ELR (cell line): ENCODE data around the gene PTPRN2.
"Not testable (repeated sequence)": the region's sequence is repeated elsewhere in the genome, so short reads cannot be mapped to it uniquely, and the experiment has no call there.

Experiments
- DNase-seq: peaks from one replicate; pipeline ENCODE4 v3.0.0-alpha.2; 2015; ENCODE audit warnings: low read depth

PTPRN2 gene

DNA sequence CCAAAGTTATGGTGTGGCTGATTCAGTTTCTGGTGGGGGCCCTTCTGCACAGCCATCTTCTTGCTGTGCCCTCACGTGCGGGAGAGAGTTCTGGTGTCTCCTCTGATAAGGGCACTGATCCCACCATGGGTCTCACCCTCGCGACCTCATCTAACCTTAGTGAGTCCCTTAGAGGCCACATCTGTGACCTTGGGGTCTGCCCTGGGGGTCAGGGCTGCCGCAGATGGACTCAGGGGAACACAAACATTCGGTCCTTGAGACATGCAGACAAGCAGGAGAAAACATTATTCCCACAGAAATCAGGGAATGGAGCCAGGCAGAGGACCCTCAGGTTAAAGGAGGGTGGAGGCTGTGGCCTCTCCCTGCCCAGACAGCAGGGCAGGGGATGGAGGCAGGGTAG lies 1072.9 kb downstream of the PTPRN2 start:
- no peak for DNase-seq

- no peak for DNase-seq
Measured at GRCh38 chr7:157514306-157514705, 1073.3 kb downstream of the PTPRN2 start.

GRCh38 chr7:157513682-157514081 lies 1073.9 kb downstream of the PTPRN2 start:
- no peak for DNase-seq

DNA sequence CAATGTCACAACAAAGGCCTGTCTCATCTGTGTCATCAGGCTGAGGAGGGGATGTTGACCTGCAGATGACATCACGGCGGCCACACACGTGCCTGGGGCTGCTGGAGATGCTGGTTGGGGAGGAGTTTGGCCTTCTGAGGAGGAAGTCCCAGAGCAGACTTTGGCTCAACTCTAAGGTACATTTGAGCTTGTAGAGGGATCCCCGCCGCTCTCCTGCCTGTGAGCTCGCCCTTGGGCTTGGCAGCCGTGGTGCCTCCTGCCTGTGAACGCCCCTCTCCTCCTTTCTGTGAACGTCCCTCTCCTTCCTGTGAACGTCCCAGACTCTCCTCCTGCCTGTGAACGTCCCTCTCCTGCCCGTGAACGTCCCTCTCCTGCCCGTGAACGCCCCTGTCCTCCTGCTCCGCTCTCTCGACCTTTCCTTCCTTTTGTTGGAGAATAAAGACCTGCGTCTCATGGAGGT lies 1074.4 kb downstream of the PTPRN2 start:
- DNase-seq: no peak

DNA sequence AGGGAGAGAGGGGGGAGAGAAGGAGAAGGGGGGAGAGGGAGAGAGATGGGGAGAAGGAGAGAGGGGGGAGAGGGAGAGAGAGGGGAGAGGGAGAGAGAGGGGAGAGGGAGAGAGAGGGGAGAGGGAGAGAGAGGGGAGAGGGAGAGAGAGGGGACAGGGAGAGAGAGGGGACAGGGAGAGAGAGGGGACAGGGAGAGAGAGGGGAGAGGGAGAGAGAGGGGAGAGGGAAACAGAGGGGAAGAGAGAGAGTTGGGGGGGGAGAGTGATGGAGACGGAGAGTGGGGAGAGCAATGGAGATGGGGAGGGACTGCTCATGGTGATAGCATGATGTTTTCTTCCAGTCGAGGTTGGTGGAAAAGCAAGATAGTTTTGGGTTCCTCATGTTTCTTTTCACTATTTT lies 1078.4 kb downstream of the PTPRN2 start:
- no peak for DNase-seq

- no peak for DNase-seq
Measured at GRCh38 chr7:157508477-157508881, 1079.1 kb downstream of the PTPRN2 start.

GRCh38 chr7:157507987-157508386 lies 1079.6 kb downstream of the PTPRN2 start:
- DNase-seq: no peak

DNA sequence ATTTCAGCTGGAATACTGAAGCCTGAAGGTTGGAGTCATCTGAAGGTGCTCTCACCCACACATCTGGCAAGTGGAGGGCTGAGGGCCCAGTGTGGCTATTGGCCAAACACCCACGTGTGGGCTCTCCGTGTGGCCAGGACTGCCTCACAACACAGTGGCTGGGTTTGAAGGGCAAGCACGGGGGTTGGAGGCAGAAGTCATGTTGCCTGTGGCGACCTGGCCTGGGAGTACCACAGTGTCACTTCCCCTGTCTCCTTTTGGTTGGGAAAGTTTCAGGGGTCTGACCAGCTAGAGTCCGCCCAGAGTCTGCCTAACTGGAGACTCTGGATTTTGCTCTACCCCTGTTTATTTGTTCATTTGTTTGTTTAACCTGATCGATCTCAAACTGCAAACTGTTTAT lies 1081.4 kb downstream of the PTPRN2 start:
- DNase-seq: no peak

DNA sequence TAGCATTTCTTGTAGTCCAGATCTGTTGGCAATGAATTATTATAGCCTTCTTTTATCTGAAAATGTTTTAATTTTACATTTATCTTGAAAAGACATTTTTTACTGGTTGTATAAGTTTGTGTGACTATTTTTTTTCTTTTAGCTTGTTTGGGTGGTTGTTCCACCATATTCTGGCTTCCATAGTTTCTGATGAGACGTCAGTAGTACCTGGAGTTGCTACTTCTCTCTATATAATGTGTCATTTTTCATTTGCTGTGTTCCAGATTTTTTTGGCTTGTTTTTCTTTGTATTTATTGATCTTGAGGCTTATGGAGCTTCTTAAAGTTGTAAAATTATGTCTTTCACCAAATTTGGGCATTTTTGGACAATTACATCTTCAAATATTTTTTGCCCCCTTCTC lies 1082.0 kb downstream of the PTPRN2 start:
- DNase-seq: no peak

GRCh38 chr7:157503229-157503628 lies 1084.4 kb downstream of the PTPRN2 start:
- DNase-seq: no peak

DNA sequence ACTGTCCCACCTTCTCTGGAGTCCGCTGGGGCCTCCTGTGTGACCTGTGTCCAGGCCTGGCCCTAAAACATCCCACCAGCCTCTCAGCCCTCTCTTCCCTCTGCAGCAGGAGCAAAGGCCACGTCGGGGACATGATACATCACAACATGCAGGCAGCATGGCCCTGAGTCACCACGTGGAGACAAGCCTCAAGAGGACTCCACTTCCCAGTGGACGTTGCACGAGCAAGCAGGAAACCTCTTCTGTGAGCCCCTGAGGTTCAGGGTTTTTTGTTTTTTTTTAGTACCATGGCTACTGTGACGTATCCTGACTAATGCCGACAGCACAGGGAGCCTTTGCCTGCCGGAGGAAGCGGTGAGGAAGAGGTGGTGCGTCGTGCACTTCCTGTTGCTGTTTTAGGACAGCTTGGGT lies 1084.9 kb downstream of the PTPRN2 start:
- DNase-seq: peak; percentile 49

GRCh38 chr7:157501581-157501980 lies 1086.0 kb downstream of the PTPRN2 start:
- DNase-seq: no peak

- DNase-seq: not testable (repeated sequence)
Measured at GRCh38 chr7:157500989-157501540, 1086.6 kb downstream of the PTPRN2 start.

DNA sequence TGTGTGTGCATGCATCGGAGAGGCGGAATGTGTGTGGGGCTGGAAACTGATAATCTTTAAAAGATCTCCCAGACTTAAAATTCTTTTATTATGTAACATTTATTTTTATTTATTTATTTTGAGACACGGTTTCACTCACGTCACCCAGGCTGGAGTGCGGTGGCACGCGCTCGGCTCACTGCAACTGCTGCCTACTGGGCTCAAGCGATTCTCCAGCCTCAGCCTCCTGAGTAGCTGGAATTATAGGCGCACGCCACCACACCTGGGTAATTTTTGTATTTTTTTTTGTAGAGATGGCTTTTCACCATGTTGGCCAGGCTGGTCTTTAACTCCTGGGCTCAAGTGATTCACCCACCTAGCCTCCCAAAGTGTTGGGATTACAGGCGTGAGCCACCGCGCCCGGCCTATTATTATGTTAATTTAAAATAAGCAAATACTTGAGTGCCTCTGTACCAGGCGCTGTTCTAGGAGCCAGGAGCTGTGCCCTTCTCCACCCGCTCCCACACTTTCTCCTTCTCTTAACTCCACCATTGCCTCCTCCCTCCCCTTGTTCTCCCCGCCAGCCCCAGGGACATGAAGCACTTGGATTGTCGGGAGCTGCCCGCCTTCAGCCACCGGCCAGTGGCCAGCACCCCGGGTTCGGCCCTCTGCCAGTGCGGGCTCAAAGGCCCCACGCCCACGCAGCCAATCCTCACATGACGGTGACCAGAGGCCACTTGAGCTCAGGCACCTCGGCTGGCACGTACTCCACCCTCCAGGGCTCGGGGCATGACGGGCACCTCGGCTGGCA lies 1087.3 kb downstream of the PTPRN2 start:
- DNase-seq: no peak

DNA sequence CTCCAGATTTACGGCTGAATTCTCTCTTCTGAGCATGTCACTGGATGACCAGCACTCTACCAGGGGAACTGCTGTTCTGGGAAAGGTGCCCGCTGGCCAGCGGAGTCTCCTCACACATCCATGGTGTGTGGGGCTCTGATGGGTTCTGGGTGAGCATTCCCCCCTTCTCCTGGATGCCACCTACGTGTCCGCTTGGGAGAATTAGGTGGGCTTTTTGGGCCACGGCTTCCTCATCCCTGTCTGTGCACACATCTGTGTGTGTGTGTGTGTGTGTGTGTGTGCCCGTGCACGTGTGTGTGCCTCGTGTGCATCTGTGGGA lies 1087.8 kb downstream of the PTPRN2 start:
- no peak for DNase-seq

DNA sequence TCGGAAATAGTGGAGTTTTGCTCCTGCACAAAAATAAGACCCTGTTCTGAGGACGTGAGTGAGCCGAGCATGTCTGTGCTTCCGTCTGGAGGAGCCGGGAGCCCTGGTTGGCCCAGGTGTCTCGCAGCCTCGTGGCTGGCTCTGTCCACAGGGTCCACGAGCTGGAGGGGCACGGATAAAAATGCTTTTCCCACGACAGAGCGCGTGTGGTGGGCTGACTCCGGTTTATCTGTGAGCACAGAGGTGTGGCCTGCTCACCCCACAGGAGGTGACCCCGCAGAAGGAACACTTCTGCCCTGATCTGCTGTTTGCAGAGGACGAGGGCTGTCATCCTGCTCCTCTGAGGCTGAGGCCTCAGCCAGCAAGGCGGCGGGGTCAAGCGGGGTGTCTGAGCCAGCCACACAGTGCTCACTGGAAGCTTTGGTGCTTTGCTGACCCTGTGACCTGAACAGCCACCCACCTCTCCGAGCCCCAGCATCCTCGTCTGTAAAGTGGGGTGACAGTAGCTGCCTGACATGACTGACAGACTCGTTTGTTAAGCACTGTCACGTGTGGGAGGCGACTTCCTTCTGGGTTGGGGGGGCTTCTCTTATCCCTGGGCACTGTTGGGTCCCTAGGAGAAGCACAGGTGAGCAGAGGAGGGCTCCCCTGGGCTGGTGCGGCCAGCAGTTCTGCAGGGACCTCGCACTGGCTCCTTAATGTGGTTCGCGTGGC lies 1088.3 kb downstream of the PTPRN2 start:
- no peak for DNase-seq

DNA sequence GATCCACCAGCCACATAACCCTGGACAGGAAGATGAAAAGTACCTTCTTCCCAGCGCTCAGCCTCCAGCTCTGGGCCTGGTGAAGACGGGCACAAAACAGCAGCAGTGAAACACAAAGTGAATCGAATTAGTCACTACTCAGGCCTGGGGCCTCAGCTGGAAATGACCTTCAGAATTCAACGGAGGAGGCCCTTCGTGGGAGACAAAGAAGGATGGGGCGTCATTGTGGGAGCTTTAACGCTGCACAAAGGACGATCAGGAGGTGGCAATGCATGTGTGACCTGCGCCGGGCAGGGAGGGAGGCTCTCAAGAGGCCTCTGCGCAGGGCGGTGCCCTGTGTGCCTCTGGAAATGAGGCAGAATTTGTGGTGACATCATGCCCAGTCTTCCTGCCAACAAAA lies 1089.0 kb downstream of the PTPRN2 start:
- DNase-seq: no peak

GRCh38 chr7:157497744-157498651 lies 1089.6 kb downstream of the PTPRN2 start:
- no peak for DNase-seq

- DNase-seq: no peak
Measured at GRCh38 chr7:157497367-157497743, 1090.3 kb downstream of the PTPRN2 start.

GRCh38 chr7:157496416-157497275 lies 1091.0 kb downstream of the PTPRN2 start:
- DNase-seq: no peak

DNA sequence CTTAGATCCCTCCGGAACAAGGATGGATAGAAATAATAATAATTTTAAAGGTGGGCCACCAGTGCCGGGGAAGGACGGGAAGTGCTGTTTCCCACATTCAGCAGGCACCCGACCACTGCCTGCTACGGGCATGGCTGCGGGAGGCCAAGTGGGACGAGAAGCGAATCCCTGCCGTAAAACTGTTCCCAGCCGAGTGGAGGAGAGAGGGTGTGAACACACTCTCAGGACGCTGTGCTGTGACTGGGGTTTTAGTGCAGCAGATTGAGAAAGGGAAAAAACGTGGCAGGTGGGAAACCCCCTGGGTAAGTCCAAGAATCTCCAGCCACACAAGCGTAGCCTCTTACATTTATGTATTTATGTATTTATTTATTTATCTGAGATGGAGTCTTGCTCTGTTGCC lies 1092.0 kb downstream of the PTPRN2 start:
- no peak for DNase-seq
